T-helper 2 cell (primary cell): ENCODE measurements around the gene NLGN1.

Experiments used
- DNase-seq, 5 experiments: peaks; one replicate each; pipeline versions ENCODE4 v3.0.0 to v3.0.0-alpha.2; 2012 to 2022

The NLGN1 gene

GRCh38 chr3:174111776-174112175 lies 714.2 kb downstream of the NLGN1 start:
- DNase-seq: no peak

GRCh38 chr3:174116421-174116820 lies 718.9 kb downstream of the NLGN1 start:
- no peak for DNase-seq

GRCh38 chr3:174120997-174121396 lies 723.5 kb downstream of the NLGN1 start:
- DNase-seq: no peak

- DNase-seq: no peak
These were observed 724.9 kb downstream of the NLGN1 start for GRCh38 chr3:174122411-174122810.

- DNase-seq: no peak
These were observed 727.8 kb downstream of the NLGN1 start for GRCh38 chr3:174125267-174125824.

GRCh38 chr3:174126990-174127758 lies 729.6 kb downstream of the NLGN1 start:
- DNase-seq: no peak

- DNase-seq: no peak
These were observed 734.5 kb downstream of the NLGN1 start for GRCh38 chr3:174132006-174132405.

- no peak for DNase-seq
These were observed 735.0 kb downstream of the NLGN1 start for GRCh38 chr3:174132421-174133042.

GRCh38 chr3:174146008-174146407 lies 748.5 kb downstream of the NLGN1 start:
- DNase-seq: no peak

GRCh38 chr3:174147798-174148197 lies 750.3 kb downstream of the NLGN1 start:
- no peak for DNase-seq

GRCh38 chr3:174153871-174154270 lies 756.3 kb downstream of the NLGN1 start:
- DNase-seq: no peak

- no peak for DNase-seq
These were observed 758.7 kb downstream of the NLGN1 start for GRCh38 chr3:174156200-174156599.

GRCh38 chr3:174158674-174159073 lies 761.1 kb downstream of the NLGN1 start:
- no peak for DNase-seq

- DNase-seq: no peak
These were observed 762.1 kb downstream of the NLGN1 start for GRCh38 chr3:174159604-174160003.

- DNase-seq: no peak
These were observed 765.0 kb downstream of the NLGN1 start for GRCh38 chr3:174162550-174162949.

GRCh38 chr3:174168026-174168425 lies 770.5 kb downstream of the NLGN1 start:
- DNase-seq: no peak

GRCh38 chr3:174168538-174169254 lies 771.2 kb downstream of the NLGN1 start:
- no peak for DNase-seq

GRCh38 chr3:174169736-174170135 lies 772.2 kb downstream of the NLGN1 start:
- DNase-seq: no peak

GRCh38 chr3:174170248-174170647 lies 772.7 kb downstream of the NLGN1 start:
- DNase-seq: no peak

- no peak for DNase-seq
These were observed 788.9 kb downstream of the NLGN1 start for GRCh38 chr3:174186377-174186989.

GRCh38 chr3:174191380-174191779 lies 793.8 kb downstream of the NLGN1 start:
- DNase-seq: peak in 1 of 5 experiments; percentile 50

GRCh38 chr3:174191895-174192294 lies 794.4 kb downstream of the NLGN1 start:
- DNase-seq: no peak

- no peak for DNase-seq
These were observed 794.9 kb downstream of the NLGN1 start for GRCh38 chr3:174192471-174192870.
